ENCODE data around the gene BDNF. TPM values are rescaled to one million over a fixed set of nuclear protein-coding genes. Genes with fewer than 3 reads are reported as not detected.
A peak's percentile ranks its signal among the peaks of the same experiment; 100 is the strongest.

BDNF gene
- total and polyA plus RNA-seq, 2 donors (not counting 1 experiment from before 2014, with no cell fraction given), result 11.2 to 16.7 TPM

DNA sequence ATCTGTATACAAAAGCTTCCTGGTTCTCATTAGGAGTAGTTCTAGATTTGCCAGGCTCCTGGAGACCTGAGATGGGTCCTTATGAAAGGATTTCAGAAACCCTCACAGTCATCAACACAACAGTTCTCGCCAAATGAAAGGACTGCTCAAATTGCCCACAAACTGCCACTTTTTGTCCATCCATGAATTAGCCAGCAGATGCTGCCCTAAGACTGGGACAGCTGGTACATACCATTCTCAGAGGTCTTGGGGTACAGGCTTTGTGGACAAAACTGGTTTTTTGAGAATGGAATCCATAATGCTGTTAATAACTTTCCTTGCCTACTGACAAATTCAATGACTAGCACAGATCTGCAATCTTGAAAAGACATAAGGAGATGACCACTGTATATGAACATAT is 23.4 kb upstream of the BDNF start:
- peaks cover 26% of the 10 kb centered on the region for H3K27me3 ChIP-seq (ENCODE audit: control insufficient read depth, insufficient read depth, low read length)
- no peaks in the 10 kb centered on the region for H4K20me1 ChIP-seq (ENCODE audit: control insufficient read depth, extremely low read depth, insufficient read depth, low read length)
- no peaks in the 10 kb centered on the region for H3K36me3 ChIP-seq (ENCODE audit: control insufficient read depth, insufficient read depth, low read length)
- H3K4me1 ChIP-seq (ENCODE audit: control insufficient read depth, extremely low read depth, insufficient read depth, low read length), result no peaks in the 10 kb centered on the region
- no peak overlapping the region for H3K9ac ChIP-seq (ENCODE audit: insufficient read depth, low read length)
- TF ChIP-seq EZH2 (IDR thresholded peaks at IDR 0.05; ENCODE audit: low read length, missing control alignments), result no peak
- no peak for TF ChIP-seq CTCF (conservative IDR thresholded peaks at IDR 0.05 in 1 of 2, IDR thresholded peaks at IDR 0.05 in 1 of 2; ENCODE audit: low read depth in 1 of 2, low read length in 2 of 2)
- no peak overlapping the region for H3K27ac ChIP-seq (ENCODE audit: insufficient read depth, low read length)
- no peak overlapping the region for H3K4me3 ChIP-seq (replicated peaks in 1 of 4; ENCODE audit: control extremely low read depth in 1 of 4, insufficient read depth in 1 of 4, low read depth in 3 of 4, low read length in 4 of 4)
- no peaks in the 10 kb centered on the region for H3K79me2 ChIP-seq (ENCODE audit: control insufficient read depth, insufficient read depth, low read length)
- H3K4me2 ChIP-seq (ENCODE audit: extremely low read depth, insufficient read depth, low read length), result no peak overlapping the region
- no peaks in the 10 kb centered on the region for H3K9me3 ChIP-seq (ENCODE audit: control insufficient read depth, insufficient read depth, low read depth, low read length)
- DNase-seq (ENCODE audit: low read depth in 2 of 2), result no peak
- no peak overlapping the region for H2AFZ ChIP-seq (ENCODE audit: low read length)

DNA sequence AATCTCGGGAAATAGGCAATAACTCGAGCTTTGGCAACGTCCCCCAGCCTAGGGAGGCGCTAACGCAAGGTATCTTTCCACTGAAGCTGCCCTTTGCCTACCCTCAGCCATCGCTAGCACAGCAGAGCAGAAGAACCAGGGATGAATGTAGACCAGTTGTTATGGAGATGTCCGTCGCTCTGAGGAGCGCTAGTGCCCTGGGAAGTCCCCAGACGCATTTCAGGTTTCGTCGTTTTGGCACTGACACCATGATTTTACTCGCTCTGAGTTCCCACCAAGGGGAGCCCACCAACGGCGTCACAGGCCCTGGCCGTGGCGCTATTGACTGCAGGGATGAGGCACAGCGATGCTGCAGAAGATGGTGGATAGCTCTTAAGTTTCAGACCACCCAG is 22.7 kb upstream of the BDNF start:
- Histone ChIP-seq H2AFZ (ENCODE audit: low read length) (no peak overlapping the region), H3K79me2 (ENCODE audit: control insufficient read depth, insufficient read depth, low read length) (no peaks in the 10 kb centered on the region), H3K27ac (ENCODE audit: insufficient read depth, low read length) (no peak overlapping the region), H3K9me3 (ENCODE audit: control insufficient read depth, insufficient read depth, low read depth, low read length) (no peaks in the 10 kb centered on the region), H3K4me1 (ENCODE audit: control insufficient read depth, extremely low read depth, insufficient read depth, low read length) (no peaks in the 10 kb centered on the region), H3K9ac (ENCODE audit: insufficient read depth, low read length) (no peak overlapping the region), H3K4me3 (replicated peaks in 1 of 4; ENCODE audit: control extremely low read depth in 1 of 4, insufficient read depth in 1 of 4, low read depth in 3 of 4, low read length in 4 of 4) (peak overlapping the region in 2 of 4 experiments; percentile 53 to 63), H3K4me2 (ENCODE audit: extremely low read depth, insufficient read depth, low read length) (peak overlapping the region; percentile 91), H3K36me3 (ENCODE audit: control insufficient read depth, insufficient read depth, low read length) (no peaks in the 10 kb centered on the region), H3K27me3 (ENCODE audit: control insufficient read depth, insufficient read depth, low read length) (peaks cover 27% of the 10 kb centered on the region), H4K20me1 (ENCODE audit: control insufficient read depth, extremely low read depth, insufficient read depth, low read length) (no peaks in the 10 kb centered on the region)
- DNase-seq (ENCODE audit: low read depth in 2 of 2), result peak in 1 of 2 donors; percentile 19
- TF ChIP-seq CTCF (conservative IDR thresholded peaks at IDR 0.05 in 1 of 2, IDR thresholded peaks at IDR 0.05 in 1 of 2; ENCODE audit: low read depth in 1 of 2, low read length in 2 of 2) (no peak), EZH2 (IDR thresholded peaks at IDR 0.05; ENCODE audit: low read length, missing control alignments) (no peak)

- TF ChIP-seq EZH2 (IDR thresholded peaks at IDR 0.05; ENCODE audit: low read length, missing control alignments) (peak; percentile 4), CTCF (conservative IDR thresholded peaks at IDR 0.05 in 1 of 2, IDR thresholded peaks at IDR 0.05 in 1 of 2; ENCODE audit: low read depth in 1 of 2, low read length in 2 of 2) (no peak)
- no peaks in the 10 kb centered on the region for H4K20me1 ChIP-seq (ENCODE audit: control insufficient read depth, extremely low read depth, insufficient read depth, low read length)
- no peak overlapping the region for H2AFZ ChIP-seq (ENCODE audit: low read length)
- peaks cover 2% of the 10 kb centered on the region for H3K4me1 ChIP-seq (ENCODE audit: control insufficient read depth, extremely low read depth, insufficient read depth, low read length)
- peaks cover 33% of the 10 kb centered on the region for H3K27me3 ChIP-seq (ENCODE audit: control insufficient read depth, insufficient read depth, low read length)
- peak overlapping the region; percentile 3 to 65 (median 56) for H3K4me3 ChIP-seq (replicated peaks in 1 of 4; ENCODE audit: control extremely low read depth in 1 of 4, insufficient read depth in 1 of 4, low read depth in 3 of 4, low read length in 4 of 4)
- H3K9ac ChIP-seq (ENCODE audit: insufficient read depth, low read length), result no peak overlapping the region
- H3K4me2 ChIP-seq (ENCODE audit: extremely low read depth, insufficient read depth, low read length), result peak overlapping the region; percentile 91
- no peaks in the 10 kb centered on the region for H3K9me3 ChIP-seq (ENCODE audit: control insufficient read depth, insufficient read depth, low read depth, low read length)
- H3K79me2 ChIP-seq (ENCODE audit: control insufficient read depth, insufficient read depth, low read length), result no peaks in the 10 kb centered on the region
- peak; percentile 28 to 65 for DNase-seq (ENCODE audit: low read depth in 2 of 2)
- no peak overlapping the region for H3K27ac ChIP-seq (ENCODE audit: insufficient read depth, low read length)
- no peaks in the 10 kb centered on the region for H3K36me3 ChIP-seq (ENCODE audit: control insufficient read depth, insufficient read depth, low read length)
Measured at GRCh38 chr11:27722117-27722952, 22.1 kb upstream of the BDNF start.
